GM19468 (cell line): ENCODE measurements around the gene ATP8A2.

ENCODE experiments used
- ATAC-seq: cut with Tn5 transposase; IDR thresholded peaks from one replicate; pipeline ENCODE4 v1.9.1; 2021; ENCODE audit warnings: mild to moderate bottlenecking, moderate library complexity, moderate number of reproducible peaks; ENCODE audit not compliant: unreplicated experiment; ENCODE audit errors: extremely low read depth

The ATP8A2 gene

DNA sequence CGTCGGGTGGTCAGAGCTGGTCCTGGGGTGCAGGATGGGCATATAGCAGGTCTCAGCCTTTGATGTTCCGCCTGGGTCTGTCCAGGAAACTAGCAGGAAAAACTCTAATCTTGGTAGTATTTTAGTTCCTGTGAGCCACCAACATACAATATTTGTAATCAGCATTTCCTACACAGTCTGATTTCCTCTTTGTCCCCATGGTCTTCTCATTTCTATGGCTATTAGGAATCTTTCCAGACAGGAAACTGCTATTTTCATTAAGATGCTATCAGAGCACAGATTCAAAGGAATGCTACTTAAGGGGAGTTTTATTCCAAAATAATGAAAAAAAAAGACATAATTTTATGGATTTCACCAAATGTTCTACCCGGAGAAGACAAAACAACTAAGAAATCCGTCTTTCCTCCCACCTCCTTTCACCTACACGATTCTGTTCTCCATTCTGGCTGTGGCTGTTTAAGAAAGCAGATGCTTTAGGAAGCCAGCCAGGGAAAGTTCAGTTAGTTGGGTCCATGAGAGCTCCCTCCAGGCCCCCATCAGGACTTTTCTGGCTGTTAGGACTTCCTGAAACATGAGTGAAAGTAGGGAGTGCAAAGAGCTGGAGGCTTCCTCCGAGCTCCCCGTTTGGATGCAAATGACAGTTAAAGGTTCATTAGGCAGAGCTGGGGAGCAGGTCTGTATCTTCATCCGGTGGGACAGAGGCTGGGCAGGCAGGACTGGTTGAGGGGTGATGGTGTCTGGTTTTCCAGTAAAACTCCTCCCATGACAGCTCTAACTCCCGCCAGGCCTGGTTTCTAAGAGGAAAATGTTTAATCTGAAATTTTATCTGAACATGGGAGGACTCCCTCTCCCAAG lies 643.7 kb downstream of the ATP8A2 start:
- ATAC-seq = no peak

DNA sequence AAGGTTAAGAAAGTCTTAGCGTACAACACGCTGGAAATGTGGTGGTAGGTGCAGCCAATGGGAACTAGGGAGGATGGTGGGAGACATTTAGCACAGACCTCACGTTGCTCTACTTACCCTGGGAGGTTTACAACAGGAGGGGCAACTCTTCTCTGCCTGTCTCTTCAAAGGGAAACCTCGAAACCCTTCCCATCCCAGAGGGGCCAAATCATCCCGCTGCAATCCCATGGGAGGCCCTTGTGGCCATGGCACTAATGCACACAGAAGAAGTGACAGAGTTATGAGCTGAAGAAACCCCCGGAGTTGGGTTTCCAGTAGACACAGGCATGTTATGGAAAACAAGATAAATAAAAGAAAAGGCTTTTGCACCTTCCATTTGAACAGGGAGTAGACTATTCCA lies 644.4 kb downstream of the ATP8A2 start:
- no peak for ATAC-seq

- no peak for ATAC-seq
Observed at GRCh38 chr13:26017196-26017921, 645.6 kb downstream of the ATP8A2 start.

- ATAC-seq = no peak
Observed at GRCh38 chr13:26017932-26018665, 646.3 kb downstream of the ATP8A2 start.

GRCh38 chr13:26019251-26019650 lies 647.5 kb downstream of the ATP8A2 start:
- ATAC-seq = no peak

DNA sequence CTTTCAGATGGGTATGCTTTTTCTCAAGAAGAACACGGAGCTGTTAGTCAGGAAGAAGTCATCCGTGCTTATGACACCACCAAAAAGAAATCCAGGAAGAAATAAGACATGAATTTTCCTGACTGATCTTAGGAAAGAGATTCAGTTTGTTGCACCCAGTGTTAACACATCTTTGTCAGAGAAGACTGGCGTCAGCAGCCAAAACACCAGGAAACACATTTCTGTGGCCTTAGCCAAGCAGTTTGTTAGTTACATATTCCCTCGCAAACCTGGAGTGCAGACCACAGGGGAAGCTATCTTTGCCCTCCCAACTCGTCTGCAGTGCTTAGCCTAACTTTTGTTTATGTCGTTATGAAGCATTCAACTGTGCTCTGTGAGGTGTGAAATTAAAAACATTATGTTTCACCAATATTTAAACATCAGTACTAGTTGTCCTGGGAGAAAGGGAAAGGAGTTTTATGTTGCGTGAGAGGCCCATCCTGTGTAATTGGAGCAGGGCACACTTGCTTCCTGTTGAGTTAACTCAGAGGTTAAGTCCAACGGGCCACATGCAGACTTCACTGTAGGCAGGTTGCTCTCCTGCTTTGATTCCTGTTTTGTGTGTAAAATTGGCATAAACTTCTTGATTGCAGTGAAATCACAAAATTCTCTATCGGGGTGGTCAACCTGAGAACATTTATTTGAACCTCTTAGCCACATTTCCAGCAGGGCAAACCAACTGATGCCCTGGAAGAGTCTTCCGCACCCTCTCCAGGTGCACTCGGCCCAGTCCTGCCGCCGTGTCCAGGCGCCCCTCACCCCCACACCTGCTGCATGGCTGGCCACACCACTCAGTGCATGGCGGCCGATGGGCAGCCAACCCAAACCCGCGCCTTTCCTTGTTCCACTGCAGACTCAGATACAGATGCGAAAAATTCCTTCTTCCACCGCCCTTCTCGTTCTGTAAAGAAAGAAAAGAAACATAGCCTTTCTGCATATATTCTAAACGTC lies 648.4 kb downstream of the ATP8A2 start:
- no peak for ATAC-seq

DNA sequence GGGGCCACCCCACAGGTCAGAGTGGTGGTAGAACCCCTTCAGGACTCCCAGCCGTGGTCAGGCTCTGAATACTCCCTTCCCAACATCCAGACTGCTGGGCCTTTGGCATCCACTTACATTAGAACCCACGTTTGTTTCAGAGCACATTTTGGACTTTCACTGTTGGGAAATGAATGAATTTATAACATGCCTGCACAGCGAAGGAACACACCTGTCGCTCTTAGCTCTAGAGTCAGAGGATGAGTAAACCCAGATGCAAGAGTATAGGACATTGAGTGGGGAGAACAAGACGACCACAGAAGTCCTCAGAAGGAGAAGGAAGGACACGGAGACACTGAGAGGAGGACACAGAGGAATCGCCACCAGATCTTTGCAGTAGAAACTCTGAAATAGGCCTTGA lies 649.1 kb downstream of the ATP8A2 start:
- no peak for ATAC-seq

GRCh38 chr13:26021516-26021915 lies 649.7 kb downstream of the ATP8A2 start:
- ATAC-seq = no peak

DNA sequence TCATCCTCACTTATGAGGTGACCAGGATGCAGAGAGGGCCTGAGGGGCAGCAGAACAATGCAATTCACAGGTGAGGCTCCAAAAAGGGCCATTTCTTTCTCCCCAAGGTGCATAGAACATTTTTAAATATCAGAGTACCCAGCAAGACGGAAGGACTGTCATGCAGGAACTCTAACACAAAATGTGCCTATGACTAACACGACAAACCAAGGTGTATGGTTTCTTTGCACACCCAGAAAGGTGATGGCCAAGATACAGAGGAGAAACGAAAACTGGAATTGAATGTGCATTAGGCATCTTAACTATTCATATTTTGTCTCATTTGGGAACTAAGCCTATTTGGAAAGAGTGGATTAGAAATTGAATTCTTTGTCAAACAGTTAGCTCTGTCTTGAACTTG lies 650.2 kb downstream of the ATP8A2 start:
- no peak for ATAC-seq

DNA sequence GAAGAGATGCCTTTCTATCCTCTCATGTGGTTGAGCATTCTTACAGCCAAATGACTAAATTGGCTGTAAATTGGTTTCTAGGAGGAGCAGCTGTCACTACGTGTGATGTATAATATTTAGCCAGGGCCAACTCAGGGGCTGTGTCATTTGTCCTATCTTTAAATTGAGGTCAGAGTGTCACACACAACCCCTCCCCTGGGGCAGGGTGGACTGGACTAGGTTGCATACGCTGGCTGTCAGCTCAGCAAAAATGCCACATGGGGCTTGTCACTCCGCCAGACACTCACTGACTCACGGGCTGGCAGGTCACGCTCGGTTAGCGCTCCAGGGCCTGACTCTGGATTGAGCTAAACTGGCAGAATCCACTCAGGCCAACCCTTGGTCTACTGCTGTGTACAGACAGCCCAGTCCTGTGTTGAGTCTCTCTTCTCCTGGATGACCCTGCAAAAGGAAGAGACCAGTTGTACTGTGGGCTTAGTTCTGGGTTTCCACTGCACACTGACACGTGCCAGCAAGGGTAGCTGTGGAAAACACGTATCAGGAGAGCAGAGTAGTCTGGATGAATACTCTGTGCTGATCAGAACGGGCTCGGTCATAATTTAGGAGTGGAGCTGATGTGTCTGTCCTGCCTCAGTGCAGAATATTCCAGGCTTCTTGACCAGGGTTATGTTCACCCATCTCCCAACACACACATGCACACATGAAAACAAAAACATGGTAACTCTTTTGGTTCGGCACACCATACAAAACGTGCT lies 650.9 kb downstream of the ATP8A2 start:
- no peak for ATAC-seq

GRCh38 chr13:26024558-26024957 lies 652.8 kb downstream of the ATP8A2 start:
- no peak for ATAC-seq

GRCh38 chr13:26025196-26025595 lies 653.4 kb downstream of the ATP8A2 start:
- ATAC-seq = no peak

DNA sequence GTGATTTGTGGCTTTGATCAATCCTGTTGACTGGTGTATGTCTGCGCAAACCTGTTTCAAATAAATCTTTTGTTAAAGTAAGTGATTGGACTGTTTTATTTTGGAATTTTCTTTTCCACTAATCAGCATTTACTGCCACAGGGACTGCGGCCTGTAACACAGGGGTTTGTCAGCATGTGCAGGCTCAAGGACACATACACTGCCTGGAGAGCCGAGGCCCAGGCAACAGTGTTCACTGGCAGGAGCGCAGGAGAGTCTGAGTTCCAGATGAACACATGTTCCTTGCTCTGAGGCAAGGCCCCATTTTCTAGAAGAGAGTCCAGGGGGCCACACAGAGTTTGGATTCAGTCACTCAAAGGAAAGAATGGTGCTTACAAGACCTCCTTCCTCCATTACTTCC lies 654.0 kb downstream of the ATP8A2 start:
- no peak for ATAC-seq

GRCh38 chr13:26026211-26026610 lies 654.4 kb downstream of the ATP8A2 start:
- no peak for ATAC-seq

- ATAC-seq = no peak
Observed at GRCh38 chr13:26029581-26030136, 657.9 kb downstream of the ATP8A2 start.

DNA sequence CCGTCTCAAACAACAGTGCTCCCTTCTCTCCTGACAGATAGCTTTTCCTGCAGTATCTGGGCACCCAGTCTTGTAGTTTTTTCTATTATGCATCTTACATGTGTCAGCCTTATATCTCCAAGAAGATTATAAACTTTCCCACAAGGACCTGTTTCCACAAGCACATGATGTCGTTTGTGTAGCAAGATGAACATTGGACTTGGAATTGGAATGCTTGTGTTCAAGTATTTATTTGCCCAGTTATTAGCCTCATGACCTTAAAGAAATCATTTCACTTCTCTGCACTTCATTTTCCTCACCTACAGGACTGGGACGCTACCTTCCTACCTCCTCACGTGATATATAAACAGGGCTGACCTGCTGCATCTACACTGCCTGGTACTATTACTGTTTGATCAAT lies 658.6 kb downstream of the ATP8A2 start:
- ATAC-seq = no peak

GRCh38 chr13:26034018-26034417 lies 662.2 kb downstream of the ATP8A2 start:
- no peak for ATAC-seq

- ATAC-seq = no peak
Observed at GRCh38 chr13:26036383-26036782, 664.6 kb downstream of the ATP8A2 start.

DNA sequence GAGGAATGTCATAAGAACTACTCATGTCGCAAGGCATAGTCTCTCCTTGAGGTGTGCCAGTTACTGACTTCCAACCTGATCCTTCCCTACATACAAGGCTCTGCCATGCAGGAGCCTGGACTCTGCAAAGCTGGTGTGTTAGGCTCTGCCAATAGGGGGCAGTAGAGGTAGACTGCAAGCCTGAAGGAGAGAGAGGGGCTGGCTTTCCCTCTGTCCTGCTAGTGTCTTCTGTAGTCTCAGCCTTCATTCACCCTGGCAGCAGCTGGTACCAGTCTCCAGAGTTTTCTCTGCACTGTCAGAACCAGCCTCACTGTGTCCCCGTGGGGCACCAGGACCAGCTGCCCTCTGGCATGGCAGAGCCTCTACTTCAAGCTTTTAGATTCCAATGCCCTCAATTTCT lies 665.5 kb downstream of the ATP8A2 start:
- ATAC-seq = no peak
